HepG2 (cell line): ENCODE results near the gene ABHD1. TPM values are rescaled to one million over a fixed set of nuclear protein-coding genes. Genes with fewer than 3 reads are reported as not detected.

Experiments used
- ATF3 ChIP-seq: sonication (generic); formaldehyde crosslinking; IDR thresholded peaks from 2 replicates; pipeline ENCODE4 v1.4.0; 2020; ENCODE audit warnings: missing genetic modification reagents
- CBX2 ChIP-seq, 2 experiments: fragments of 200-600 bp in 1 of 2; sonication (generic); formaldehyde crosslinking in 1 of 2; IDR thresholded peaks; 2 replicates each; pipeline versions ENCODE4 v1.7.0 to v1.8.1; 2018 to 2022; ENCODE audit warnings: low read depth in 2 of 2, low read length in 1 of 2, mild to moderate bottlenecking in 1 of 2, missing genetic modification reagents in 1 of 2
- DPF2 ChIP-seq: sonication (generic); formaldehyde crosslinking; IDR thresholded peaks from 2 replicates; pipeline ENCODE4 v1.4.0; 2020; ENCODE audit warnings: mild to moderate bottlenecking, low read depth, missing genetic modification reagents, borderline replicate concordance
- DR1 ChIP-seq: sonication (generic); formaldehyde crosslinking; IDR thresholded peaks from 2 replicates; pipeline ENCODE4 v1.8.0; 2021; ENCODE audit warnings: mild to moderate bottlenecking, missing genetic modification reagents, inconsistent platforms
- ISL2 ChIP-seq: sonication (generic); formaldehyde crosslinking; IDR thresholded peaks from 2 replicates; pipeline ENCODE4 v1.5.0; 2020; ENCODE audit warnings: missing genetic modification reagents
- MAZ ChIP-seq, 2 experiments: sonication (generic) in 1 of 2; formaldehyde crosslinking in 1 of 2; IDR thresholded peaks; 2 replicates each; pipeline versions ENCODE4 v1.5.0 to v1.6.1; 2012 to 2020; ENCODE audit warnings: low read depth in 2 of 2, mild to moderate bottlenecking in 2 of 2, borderline replicate concordance in 1 of 2, improper control_type of control experiment in 1 of 2, low read length in 1 of 2, missing genetic modification reagents in 1 of 2, moderate library complexity in 1 of 2
- PAXIP1 ChIP-seq: sonication (generic); formaldehyde crosslinking; conservative IDR thresholded peaks from 2 replicates; pipeline ENCODE4 v1.4.0; 2020; ENCODE audit warnings: mild to moderate bottlenecking, missing genetic modification reagents, moderate library complexity
- SAP130 ChIP-seq: IDR thresholded peaks from 2 replicates; pipeline ENCODE4 v1.6.1; 2016; ENCODE audit warnings: low read depth
- SKI ChIP-seq: fragments of 450-650 bp; IDR thresholded peaks from one replicate; pipeline ENCODE4 v1.6.1; 2018; ENCODE audit warnings: mild to moderate bottlenecking; ENCODE audit not compliant: partially characterized antibody
- SSRP1 ChIP-seq: IDR thresholded peaks from 2 replicates; pipeline ENCODE4 v1.6.1; 2016; ENCODE audit warnings: control low read depth
- STAG1 ChIP-seq: sonication (generic); formaldehyde crosslinking; IDR thresholded peaks from 2 replicates; pipeline ENCODE4 v1.4.0; 2020; ENCODE audit warnings: missing genetic modification reagents
- ZBTB38 ChIP-seq: sonication (generic); formaldehyde crosslinking; IDR thresholded peaks from 2 replicates; pipeline ENCODE4 v1.5.1; 2020; ENCODE audit warnings: mild to moderate bottlenecking, missing genetic modification reagents
- ZNF329 ChIP-seq: sonication (generic); formaldehyde crosslinking; IDR thresholded peaks from 2 replicates; pipeline ENCODE4 v1.9.0; 2021; ENCODE audit warnings: low read depth, mild to moderate bottlenecking, missing genetic modification reagents
- ZNF546 ChIP-seq: sonication (generic); formaldehyde crosslinking; conservative IDR thresholded peaks from 2 replicates; pipeline ENCODE4 v1.8.1; 2023; ENCODE audit warnings: mild to moderate bottlenecking, missing genetic modification reagents
- ZNF572 ChIP-seq: sonication (generic); formaldehyde crosslinking; IDR thresholded peaks from 2 replicates; pipeline ENCODE4 v1.5.1; 2020; ENCODE audit warnings: mild to moderate bottlenecking, missing genetic modification reagents
- ZSCAN20 ChIP-seq: sonication (generic); formaldehyde crosslinking; IDR thresholded peaks from 2 replicates; pipeline ENCODE4 v1.4.0; 2020; ENCODE audit warnings: missing genetic modification reagents, mild to moderate bottlenecking, borderline replicate concordance
- polyA plus RNA-seq, 8 experiments: library from polyadenylated mRNA; depleted of rRNA in 3 of 8; stranded (reverse) in 7 of 8; unstranded in 1 of 8; fragments of >200 nt; fragmentation: Illumina TruSeq in 4 of 8; extraction: Trizol in 4 of 8; gene quantifications; 2 replicates each; pipeline versions ENCODE4 v1.2.1 to v1.2.3, GENCODE V29; 2011 to 2016; ENCODE audit warnings: low read depth in 4 of 8, missing spikeins in 1 of 8, mixed read lengths in 1 of 8; ENCODE audit not compliant: insufficient read depth in 1 of 8
- total RNA-seq, 5 experiments: library from RNA; depleted of rRNA; stranded (reverse); fragments of >200 nt; fragmentation: Illumina TruSeq; extraction: Trizol; gene quantifications; 2 replicates each; pipeline ENCODE4 v1.2.3, GENCODE V29; 2016; ENCODE audit warnings: low read depth in 1 of 5
- TF ChIP-seq, protein P1 (sequence below): sonication (generic); formaldehyde crosslinking; IDR thresholded peaks from 2 replicates; pipeline ENCODE4 v1.4.0; 2020; ENCODE audit warnings: missing genetic modification reagents

ABHD1 gene
- total and polyA plus RNA-seq, 2 of the 13 experiments (the other 11 are each of a cell fraction or from before 2014, with no cell fraction given): 0.04 to 0.81 TPM

- TF ChIP-seq, protein P1, sequence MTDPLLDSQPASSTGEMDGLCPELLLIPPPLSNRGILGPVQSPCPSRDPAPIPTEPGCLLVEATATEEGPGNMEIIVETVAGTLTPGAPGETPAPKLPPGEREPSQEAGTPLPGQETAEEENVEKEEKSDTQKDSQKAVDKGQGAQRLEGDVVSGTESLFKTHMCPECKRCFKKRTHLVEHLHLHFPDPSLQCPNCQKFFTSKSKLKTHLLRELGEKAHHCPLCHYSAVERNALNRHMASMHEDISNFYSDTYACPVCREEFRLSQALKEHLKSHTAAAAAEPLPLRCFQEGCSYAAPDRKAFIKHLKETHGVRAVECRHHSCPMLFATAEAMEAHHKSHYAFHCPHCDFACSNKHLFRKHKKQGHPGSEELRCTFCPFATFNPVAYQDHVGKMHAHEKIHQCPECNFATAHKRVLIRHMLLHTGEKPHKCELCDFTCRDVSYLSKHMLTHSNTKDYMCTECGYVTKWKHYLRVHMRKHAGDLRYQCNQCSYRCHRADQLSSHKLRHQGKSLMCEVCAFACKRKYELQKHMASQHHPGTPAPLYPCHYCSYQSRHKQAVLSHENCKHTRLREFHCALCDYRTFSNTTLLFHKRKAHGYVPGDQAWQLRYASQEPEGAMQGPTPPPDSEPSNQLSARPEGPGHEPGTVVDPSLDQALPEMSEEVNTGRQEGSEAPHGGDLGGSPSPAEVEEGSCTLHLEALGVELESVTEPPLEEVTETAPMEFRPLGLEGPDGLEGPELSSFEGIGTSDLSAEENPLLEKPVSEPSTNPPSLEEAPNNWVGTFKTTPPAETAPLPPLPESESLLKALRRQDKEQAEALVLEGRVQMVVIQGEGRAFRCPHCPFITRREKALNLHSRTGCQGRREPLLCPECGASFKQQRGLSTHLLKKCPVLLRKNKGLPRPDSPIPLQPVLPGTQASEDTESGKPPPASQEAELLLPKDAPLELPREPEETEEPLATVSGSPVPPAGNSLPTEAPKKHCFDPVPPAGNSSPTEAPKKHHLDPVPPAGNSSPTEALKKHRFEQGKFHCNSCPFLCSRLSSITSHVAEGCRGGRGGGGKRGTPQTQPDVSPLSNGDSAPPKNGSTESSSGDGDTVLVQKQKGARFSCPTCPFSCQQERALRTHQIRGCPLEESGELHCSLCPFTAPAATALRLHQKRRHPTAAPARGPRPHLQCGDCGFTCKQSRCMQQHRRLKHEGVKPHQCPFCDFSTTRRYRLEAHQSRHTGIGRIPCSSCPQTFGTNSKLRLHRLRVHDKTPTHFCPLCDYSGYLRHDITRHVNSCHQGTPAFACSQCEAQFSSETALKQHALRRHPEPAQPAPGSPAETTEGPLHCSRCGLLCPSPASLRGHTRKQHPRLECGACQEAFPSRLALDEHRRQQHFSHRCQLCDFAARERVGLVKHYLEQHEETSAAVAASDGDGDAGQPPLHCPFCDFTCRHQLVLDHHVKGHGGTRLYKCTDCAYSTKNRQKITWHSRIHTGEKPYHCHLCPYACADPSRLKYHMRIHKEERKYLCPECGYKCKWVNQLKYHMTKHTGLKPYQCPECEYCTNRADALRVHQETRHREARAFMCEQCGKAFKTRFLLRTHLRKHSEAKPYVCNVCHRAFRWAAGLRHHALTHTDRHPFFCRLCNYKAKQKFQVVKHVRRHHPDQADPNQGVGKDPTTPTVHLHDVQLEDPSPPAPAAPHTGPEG (CRISPR knock-in tag): no peak
- TF ChIP-seq CBX2 (IDR thresholded peaks at IDR 0.05; ENCODE audit: low read depth, low read length): no peak
- TF ChIP-seq CBX2 (CRISPR knock-in tag; IDR thresholded peaks at IDR 0.05; ENCODE audit: low read depth): no peak
- peak; percentile 87 for TF ChIP-seq ZBTB38 (CRISPR knock-in tag)
- TF ChIP-seq ATF3 (CRISPR knock-in tag): no peak
- TF ChIP-seq SKI: no peak
- TF ChIP-seq DPF2 (CRISPR knock-in tag): 0 out of 2 replicates have a peak, but pooled peaks have one; percentile 14
- TF ChIP-seq DR1 (CRISPR knock-in tag): no peak
- TF ChIP-seq ZNF329 (CRISPR knock-in tag): 0 out of 2 replicates have a peak, but pooled peaks have one; percentile 6
- TF ChIP-seq ZSCAN20: no peak
- peak; percentile 29; the same call in 1 of the 2 replicates for TF ChIP-seq ZNF546 (CRISPR knock-in tag)
- TF ChIP-seq SAP130 (CRISPR knock-in tag): 0 out of 2 replicates have a peak, but pooled peaks have one; percentile 9
- no peak for TF ChIP-seq ISL2 (CRISPR knock-in tag)
- TF ChIP-seq ZNF572: 0 out of 2 replicates have a peak, but pooled peaks have one; percentile 72
- TF ChIP-seq MAZ (IDR thresholded peaks at IDR 0.05; ENCODE audit: borderline replicate concordance, low read depth, low read length): no peak
- TF ChIP-seq MAZ (CRISPR knock-in tag; IDR thresholded peaks at IDR 0.05; ENCODE audit: low read depth): no peak; the same call in 1 of the 2 replicates
- TF ChIP-seq PAXIP1 (CRISPR knock-in tag): no peak
- no peak for TF ChIP-seq SSRP1
- TF ChIP-seq STAG1: 0 out of 2 replicates have a peak, but pooled peaks have one; percentile 19
Observed at GRCh38 chr2:27091746-27092695, 31.6 kb upstream of the ABHD1 start (continued).
